G401 (cell line): ENCODE results near the gene RBM4. TPM values are rescaled to one million over a fixed set of nuclear protein-coding genes. Genes with fewer than 3 reads are reported as not detected.
A peak's percentile ranks its signal among the peaks of the same experiment; 100 is the strongest.
"Not testable (repeated sequence)": the region's sequence is repeated elsewhere in the genome, so short reads cannot be mapped to it uniquely, and the experiment has no call there.

ENCODE experiments used
- DNase-seq: peaks from one replicate; pipeline ENCODE4 v3.0.0-alpha.2; 2015; ENCODE audit warnings: low spot score
- in situ Hi-C: cut with HindIII; loops from 2 replicates; pipeline ENCODE4 v1.10.0; 2016; ENCODE audit warnings: low sequenced_read_pairs, mixed read lengths
- total RNA-seq: library from RNA; depleted of rRNA; stranded (reverse); fragments of >200 nt; shearing (Covaris generic); gene quantifications from 2 replicates; pipeline ENCODE4 v1.2.3, GENCODE V29; 2014

Gene RBM4
- total RNA-seq, 1 experiment from 2014 or later, result 534 TPM

- no peak for DNase-seq
- in situ Hi-C loops, result no loop called here
Measured at GRCh38 chr11:66612458-66612857, 26.0 kb upstream of the RBM4 start.

- DNase-seq, result no peak
- in situ Hi-C loops, result no loop called here
Measured at GRCh38 chr11:66614073-66614472, 24.4 kb upstream of the RBM4 start.

GRCh38 chr11:66616379-66617154 lies 21.9 kb upstream of the RBM4 start, which contains the start of gene RBM14:
TSS of gene RBM14 (plus strand) at chr11:66616630. CDS start at chr11:66616721, 91 bp downstream.
- in situ Hi-C loops, result no loop called here
- peak; percentile 99 for DNase-seq

GRCh38 chr11:66617155-66617834 lies 21.2 kb upstream of the RBM4 start:
- in situ Hi-C loops, result no loop called here
- DNase-seq, result no peak

GRCh38 chr11:66619080-66619554 lies 19.4 kb upstream of the RBM4 start:
- in situ Hi-C loops, result no loop called here
- peak; percentile 34 for DNase-seq

GRCh38 chr11:66624450-66624849 lies 14.1 kb upstream of the RBM4 start:
- peak; percentile 34 for DNase-seq
- in situ Hi-C loops, result no loop called here

GRCh38 chr11:66625041-66625751 lies 13.3 kb upstream of the RBM4 start:
- DNase-seq, result peak; percentile 80
- in situ Hi-C loops, result no loop called here

GRCh38 chr11:66625752-66626149 lies 12.8 kb upstream of the RBM4 start:
- no peak for DNase-seq
- in situ Hi-C loops, result no loop called here

- no peak for DNase-seq
- in situ Hi-C loops, result no loop called here
Measured at GRCh38 chr11:66626382-66626781, 12.1 kb upstream of the RBM4 start.

GRCh38 chr11:66626926-66627325 lies 11.6 kb upstream of the RBM4 start:
- in situ Hi-C loops, result no loop called here
- no peak for DNase-seq

GRCh38 chr11:66628061-66628603 lies 10.4 kb upstream of the RBM4 start:
- in situ Hi-C loops, result no loop called here
- DNase-seq, result no peak

- DNase-seq, result no peak
- in situ Hi-C loops, result no loop called here
Measured at GRCh38 chr11:66629356-66629755, 9.1 kb upstream of the RBM4 start.

GRCh38 chr11:66631883-66632282 lies 6.6 kb upstream of the RBM4 start:
- in situ Hi-C loops, result no loop called here
- DNase-seq, result no peak

- in situ Hi-C loops, result no loop called here
- DNase-seq, result no peak
Measured at GRCh38 chr11:66632952-66633351, 5.6 kb upstream of the RBM4 start.

- peak; percentile 33 for DNase-seq
- in situ Hi-C loops, result no loop called here
Measured at GRCh38 chr11:66636411-66636810, 2.1 kb upstream of the RBM4 start.

- in situ Hi-C loops, result no loop called here
- DNase-seq, result peak; percentile 48
Measured at GRCh38 chr11:66637557-66638176, 836 bp upstream of the RBM4 start.

- in situ Hi-C loops, result no loop called here
- DNase-seq, result peak; percentile 55
Measured at GRCh38 chr11:66639066-66639813, 737 bp downstream of the RBM4 start.

- DNase-seq, in situ Hi-C loops: not testable (repeated sequence)
Measured at GRCh38 chr11:66639814-66640340, 1.4 kb downstream of the RBM4 start.
